ENCODE measurements around the gene PLPP6. TPM values are rescaled to one million over a fixed set of nuclear protein-coding genes. Genes with fewer than 3 reads are reported as not detected.

Gene PLPP6
- total RNA-seq, 3 donors from 2014 or later, result 6.4 to 13.2 (median 8.8) TPM

DNA sequence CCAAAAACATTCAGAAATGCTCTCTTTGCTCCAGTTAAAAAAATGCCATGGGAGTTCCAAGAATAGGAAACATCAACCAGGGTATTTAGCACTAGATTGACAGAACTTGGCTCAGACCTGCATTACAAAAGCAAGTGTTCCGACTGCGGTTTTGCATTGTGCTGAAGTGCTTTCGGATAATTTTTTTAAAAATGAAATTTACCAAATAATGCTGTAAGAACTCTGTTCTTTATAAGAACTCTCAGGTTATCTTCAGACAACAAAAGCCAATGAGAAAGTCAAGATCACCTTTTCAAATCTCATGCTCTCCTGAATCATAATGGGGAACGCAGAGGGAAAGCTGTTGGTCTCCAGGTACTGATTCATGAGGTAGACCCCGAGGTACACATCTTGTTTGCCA lies 483 bp upstream of the PLPP6 start:
- H3K27ac ChIP-seq, result peak overlapping the region; percentile 92
- no peaks in the 10 kb centered on the region for H3K27me3 ChIP-seq
- peak overlapping the region; percentile 86 to 94 (median 90) for H3K4me3 ChIP-seq
- no peak for DNase-seq (ENCODE audit: low spot score in 2 of 2)
- no peak for TF ChIP-seq POLR2AphosphoS5 (IDR thresholded peaks at IDR 0.05)
- TF ChIP-seq, protein P1, sequence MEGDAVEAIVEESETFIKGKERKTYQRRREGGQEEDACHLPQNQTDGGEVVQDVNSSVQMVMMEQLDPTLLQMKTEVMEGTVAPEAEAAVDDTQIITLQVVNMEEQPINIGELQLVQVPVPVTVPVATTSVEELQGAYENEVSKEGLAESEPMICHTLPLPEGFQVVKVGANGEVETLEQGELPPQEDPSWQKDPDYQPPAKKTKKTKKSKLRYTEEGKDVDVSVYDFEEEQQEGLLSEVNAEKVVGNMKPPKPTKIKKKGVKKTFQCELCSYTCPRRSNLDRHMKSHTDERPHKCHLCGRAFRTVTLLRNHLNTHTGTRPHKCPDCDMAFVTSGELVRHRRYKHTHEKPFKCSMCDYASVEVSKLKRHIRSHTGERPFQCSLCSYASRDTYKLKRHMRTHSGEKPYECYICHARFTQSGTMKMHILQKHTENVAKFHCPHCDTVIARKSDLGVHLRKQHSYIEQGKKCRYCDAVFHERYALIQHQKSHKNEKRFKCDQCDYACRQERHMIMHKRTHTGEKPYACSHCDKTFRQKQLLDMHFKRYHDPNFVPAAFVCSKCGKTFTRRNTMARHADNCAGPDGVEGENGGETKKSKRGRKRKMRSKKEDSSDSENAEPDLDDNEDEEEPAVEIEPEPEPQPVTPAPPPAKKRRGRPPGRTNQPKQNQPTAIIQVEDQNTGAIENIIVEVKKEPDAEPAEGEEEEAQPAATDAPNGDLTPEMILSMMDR (IDR thresholded peaks at IDR 0.05), result no peak
- TF ChIP-seq POLR2A (IDR thresholded peaks at IDR 0.05), result no peak
- peaks cover 0 to 11% of the 10 kb centered on the region in 2 donors for H3K4me1 ChIP-seq
- H3K9me3 ChIP-seq, result no peaks in the 10 kb centered on the region
- no peaks in the 10 kb centered on the region for H3K36me3 ChIP-seq
- intact Hi-C loops (cut with DNase I; ENCODE audit: low total_unique reads), result no loop called here

DNA sequence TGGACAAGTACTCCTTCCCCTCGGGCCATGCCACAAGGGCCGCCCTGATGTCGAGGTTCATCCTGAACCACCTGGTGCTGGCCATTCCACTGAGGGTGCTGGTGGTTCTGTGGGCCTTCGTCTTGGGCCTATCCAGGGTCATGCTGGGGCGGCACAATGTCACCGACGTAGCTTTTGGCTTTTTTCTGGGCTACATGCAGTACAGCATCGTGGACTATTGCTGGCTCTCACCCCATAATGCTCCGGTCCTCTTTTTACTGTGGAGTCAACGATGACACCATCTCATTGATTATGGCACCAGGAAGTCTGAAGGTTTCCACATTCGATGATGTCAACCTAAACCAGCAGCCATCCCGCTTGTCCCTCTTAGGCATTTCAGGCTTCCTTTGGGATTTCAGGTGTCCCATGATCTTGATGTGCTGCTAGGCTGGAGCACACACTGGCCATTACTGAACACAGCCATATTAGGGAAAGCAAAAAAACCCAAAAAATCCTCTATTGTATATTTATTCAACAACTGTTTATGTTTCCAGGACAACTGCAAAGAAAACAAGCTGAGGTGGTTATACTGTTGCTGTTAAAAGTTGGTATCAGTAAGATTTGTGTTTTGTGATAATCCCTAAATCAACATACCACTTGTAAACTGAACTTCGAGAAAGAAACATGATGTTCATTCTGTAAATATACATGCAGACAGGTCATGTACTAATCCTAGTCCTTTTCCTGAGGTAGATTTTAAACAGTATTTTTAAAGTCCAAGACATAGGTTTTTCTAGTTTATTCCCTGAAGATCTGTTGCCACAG lies 1.1 kb downstream of the PLPP6 start:
- intact Hi-C loops (cut with DNase I; ENCODE audit: low total_unique reads), result no loop called here
- H3K27me3 ChIP-seq, result no peaks in the 10 kb centered on the region
- H3K4me1 ChIP-seq, result peaks cover 0 to 11% of the 10 kb centered on the region in 2 donors
- peak overlapping the region; percentile 86 to 94 (median 90) for H3K4me3 ChIP-seq
- no peaks in the 10 kb centered on the region for H3K9me3 ChIP-seq
- TF ChIP-seq POLR2AphosphoS5 (IDR thresholded peaks at IDR 0.05), result peak in 1 of 3 donors; percentile 7
- TF ChIP-seq, protein P1 (IDR thresholded peaks at IDR 0.05), result no peak
- no peak for DNase-seq (ENCODE audit: low spot score in 2 of 2)
- peak overlapping the region; percentile 92 for H3K27ac ChIP-seq
- H3K36me3 ChIP-seq, result no peaks in the 10 kb centered on the region

DNA sequence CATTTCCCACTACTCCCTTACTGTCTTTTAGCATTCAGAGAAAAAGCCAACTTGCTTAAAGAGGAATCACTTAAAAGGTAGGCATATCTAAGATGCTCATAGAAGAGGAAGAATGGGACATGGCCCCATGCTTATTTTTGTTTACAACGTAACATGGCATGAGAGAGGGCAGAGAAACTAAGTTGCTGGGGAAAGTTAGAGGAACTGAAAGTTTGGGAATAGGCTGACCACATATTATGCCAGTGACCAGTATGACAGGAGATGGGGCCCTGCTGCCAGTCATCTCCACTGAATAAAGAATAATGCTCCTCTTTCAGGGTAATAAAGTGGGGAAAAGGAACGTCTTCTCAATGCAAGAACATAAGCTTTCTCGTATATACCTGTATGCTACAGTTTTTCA lies 1.9 kb downstream of the PLPP6 start:
- intact Hi-C loops (cut with DNase I; ENCODE audit: low total_unique reads), result no loop called here
- Histone ChIP-seq H3K27me3 (no peaks in the 10 kb centered on the region), H3K4me3 (peak overlapping the region in 1 of 3 donors; percentile 21), H3K9me3 (no peaks in the 10 kb centered on the region), H3K4me1 (peaks cover 0 to 11% of the 10 kb centered on the region in 2 donors), H3K36me3 (no peaks in the 10 kb centered on the region), H3K27ac (peak overlapping the region; percentile 49 to 92)
- TF ChIP-seq, protein P1 (IDR thresholded peaks at IDR 0.05), result no peak
- no peak for TF ChIP-seq POLR2AphosphoS5 (IDR thresholded peaks at IDR 0.05)
- no peak for TF ChIP-seq POLR2A (IDR thresholded peaks at IDR 0.05)
- DNase-seq (ENCODE audit: low spot score in 2 of 2), result no peak

DNA sequence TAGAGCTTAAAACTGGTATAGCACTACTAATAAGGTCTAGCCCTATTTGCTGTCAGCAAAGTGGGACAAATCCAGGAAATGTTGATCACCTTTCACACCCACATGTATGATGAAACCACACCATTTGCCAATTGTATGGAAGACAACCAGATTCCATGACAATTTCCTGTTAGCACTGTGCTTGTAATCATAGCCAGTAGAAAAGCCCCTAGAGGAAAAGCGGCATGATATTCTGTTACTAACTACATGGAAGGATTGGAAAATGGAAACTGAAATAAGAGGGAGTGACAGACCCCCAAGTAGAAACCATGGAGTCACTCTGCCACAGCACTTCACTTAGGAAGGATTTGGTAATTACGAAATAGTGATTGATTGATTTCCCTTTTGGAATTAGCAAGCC lies 3.3 kb downstream of the PLPP6 start:
- peak overlapping the region in 2 of 3 donors; percentile 58 to 72 for H3K4me3 ChIP-seq
- H3K27ac ChIP-seq, result peak overlapping the region; percentile 49 to 92
- H3K9me3 ChIP-seq, result no peaks in the 10 kb centered on the region
- no peak for DNase-seq (ENCODE audit: low spot score in 2 of 2)
- no peaks in the 10 kb centered on the region for H3K27me3 ChIP-seq
- TF ChIP-seq POLR2AphosphoS5 (IDR thresholded peaks at IDR 0.05), result peak in 1 of 3 donors; percentile 12
- TF ChIP-seq, protein P1 (IDR thresholded peaks at IDR 0.05), result no peak
- H3K36me3 ChIP-seq, result no peaks in the 10 kb centered on the region
- H3K4me1 ChIP-seq, result peaks cover 0 to 11% of the 10 kb centered on the region in 2 donors
- intact Hi-C loops (cut with DNase I; ENCODE audit: low total_unique reads), result no loop called here

DNA sequence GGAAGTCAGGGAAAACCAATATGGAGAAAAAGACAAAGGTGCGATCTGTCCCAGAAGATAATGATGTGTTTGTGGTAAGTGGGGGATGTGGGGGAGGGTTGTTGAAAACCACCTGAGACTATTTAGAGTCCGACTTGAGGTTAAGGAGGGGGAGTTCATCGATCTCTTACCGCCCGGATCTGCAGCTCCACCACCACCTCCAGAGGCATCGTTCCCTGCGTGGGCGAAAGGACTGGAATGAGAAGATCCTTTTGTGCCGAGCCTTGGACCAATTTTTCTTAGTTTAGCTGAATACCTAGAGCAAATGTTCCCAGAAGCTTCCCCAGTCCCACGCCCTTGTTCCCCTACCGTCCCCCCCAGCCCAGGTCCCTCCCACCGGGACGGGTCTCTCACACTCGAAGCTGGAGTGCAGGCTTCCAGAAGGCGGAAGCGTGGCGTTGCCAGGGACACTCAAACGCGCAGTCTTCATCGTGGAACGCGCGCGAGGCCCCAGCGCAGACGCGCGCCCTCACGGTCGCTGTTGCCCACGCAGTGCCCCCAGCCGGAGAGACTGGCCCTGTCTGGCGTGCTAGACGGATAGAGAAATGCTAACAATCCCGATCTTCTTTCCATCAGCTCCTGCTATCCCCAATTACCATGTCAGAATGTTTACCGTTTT lies 4.1 kb downstream of the PLPP6 start, which contains the start of gene SPATA6L:
Gene SPATA6L, minus strand, starts transcription at position 439 of the 658 bp plus-strand sequence. Its CDS starts 230 bp downstream, at position 209.
- intact Hi-C loops (cut with DNase I; ENCODE audit: low total_unique reads), result no loop called here
- no peaks in the 10 kb centered on the region for H3K36me3 ChIP-seq
- no peaks in the 10 kb centered on the region for H3K27me3 ChIP-seq
- H3K9me3 ChIP-seq, result no peaks in the 10 kb centered on the region
- TF ChIP-seq POLR2AphosphoS5 (IDR thresholded peaks at IDR 0.05) (peak; percentile 32 to 73 (median 60)), POLR2A (IDR thresholded peaks at IDR 0.05) (peak; percentile 33)
- TF ChIP-seq, protein P1 (IDR thresholded peaks at IDR 0.05), result no peak
- H3K4me3 ChIP-seq, result peak within 1 kb of the TSS; percentile 39 to 72 (median 58)
- H3K27ac ChIP-seq, result peak within 1 kb of the TSS; percentile 91 to 92
- peak; percentile 70 to 77 for DNase-seq (ENCODE audit: low spot score in 2 of 2)
- H3K4me1 ChIP-seq, result peaks cover 0 to 11% of the 10 kb centered on the region in 2 donors

Data from breast epithelium (tissue), 4 donors.